Stimulated activated CD4-positive, alpha-beta T cell treated with anti-CD3 and anti-CD28 coated beads, Interleukin-12 subunit alpha, Interleukin-12 subunit beta, amount 100 ng/mL, for 48 hours (primary cell): ENCODE measurements around the gene MAPK11.

Source experiments
- DNase-seq, 3 donors: peaks; one replicate each; pipeline ENCODE4 v3.0.0-alpha.2; 2020; ENCODE audit warnings: low read depth in 2 of 3, low spot score in 1 of 3

MAPK11 gene

GRCh38 chr22:50262973-50263617 is 7.1 kb downstream of the MAPK11 start:
- DNase-seq: no peak

GRCh38 chr22:50262460-50262911 is 7.7 kb downstream of the MAPK11 start:
- no peak for DNase-seq

- DNase-seq: no peak
Observed at GRCh38 chr22:50261615-50262459, 8.3 kb downstream of the MAPK11 start, which contains the start of gene MAPK12. Gene MAPK12, minus strand, starts transcription at chr22:50261683. Its CDS starts 174 bp downstream, at chr22:50261509.

GRCh38 chr22:50260801-50261614 is 9.2 kb downstream of the MAPK11 start:
- peak in 1 of 3 donors; percentile 41 for DNase-seq

GRCh38 chr22:50260434-50260800 is 9.8 kb downstream of the MAPK11 start:
- no peak for DNase-seq

- DNase-seq: no peak
Observed at GRCh38 chr22:50259302-50259701, 10.9 kb downstream of the MAPK11 start.

- no peak for DNase-seq
Observed at GRCh38 chr22:50258361-50259292, 11.6 kb downstream of the MAPK11 start.

GRCh38 chr22:50257451-50258360 is 12.5 kb downstream of the MAPK11 start:
- no peak for DNase-seq

- DNase-seq: no peak
Observed at GRCh38 chr22:50257041-50257440, 13.1 kb downstream of the MAPK11 start.

GRCh38 chr22:50256258-50256862 is 13.8 kb downstream of the MAPK11 start:
- no peak for DNase-seq

- DNase-seq: no peak
Observed at GRCh38 chr22:50255607-50256006, 14.6 kb downstream of the MAPK11 start.

- DNase-seq: no peak
Observed at GRCh38 chr22:50255099-50255498, 15.1 kb downstream of the MAPK11 start.

GRCh38 chr22:50253941-50254340 is 16.2 kb downstream of the MAPK11 start:
- no peak for DNase-seq

GRCh38 chr22:50253046-50253915 is 16.9 kb downstream of the MAPK11 start:
- no peak for DNase-seq

GRCh38 chr22:50252082-50253045 is 17.8 kb downstream of the MAPK11 start:
- peak; percentile 50 to 54 (median 53) for DNase-seq

- DNase-seq: no peak
Observed at GRCh38 chr22:50251477-50252081, 18.6 kb downstream of the MAPK11 start.
